ENCODE data around the gene GPRASP1. TPM values are rescaled to one million over a fixed set of nuclear protein-coding genes. Genes with fewer than 3 reads are reported as not detected.

The GPRASP1 gene, protein sequence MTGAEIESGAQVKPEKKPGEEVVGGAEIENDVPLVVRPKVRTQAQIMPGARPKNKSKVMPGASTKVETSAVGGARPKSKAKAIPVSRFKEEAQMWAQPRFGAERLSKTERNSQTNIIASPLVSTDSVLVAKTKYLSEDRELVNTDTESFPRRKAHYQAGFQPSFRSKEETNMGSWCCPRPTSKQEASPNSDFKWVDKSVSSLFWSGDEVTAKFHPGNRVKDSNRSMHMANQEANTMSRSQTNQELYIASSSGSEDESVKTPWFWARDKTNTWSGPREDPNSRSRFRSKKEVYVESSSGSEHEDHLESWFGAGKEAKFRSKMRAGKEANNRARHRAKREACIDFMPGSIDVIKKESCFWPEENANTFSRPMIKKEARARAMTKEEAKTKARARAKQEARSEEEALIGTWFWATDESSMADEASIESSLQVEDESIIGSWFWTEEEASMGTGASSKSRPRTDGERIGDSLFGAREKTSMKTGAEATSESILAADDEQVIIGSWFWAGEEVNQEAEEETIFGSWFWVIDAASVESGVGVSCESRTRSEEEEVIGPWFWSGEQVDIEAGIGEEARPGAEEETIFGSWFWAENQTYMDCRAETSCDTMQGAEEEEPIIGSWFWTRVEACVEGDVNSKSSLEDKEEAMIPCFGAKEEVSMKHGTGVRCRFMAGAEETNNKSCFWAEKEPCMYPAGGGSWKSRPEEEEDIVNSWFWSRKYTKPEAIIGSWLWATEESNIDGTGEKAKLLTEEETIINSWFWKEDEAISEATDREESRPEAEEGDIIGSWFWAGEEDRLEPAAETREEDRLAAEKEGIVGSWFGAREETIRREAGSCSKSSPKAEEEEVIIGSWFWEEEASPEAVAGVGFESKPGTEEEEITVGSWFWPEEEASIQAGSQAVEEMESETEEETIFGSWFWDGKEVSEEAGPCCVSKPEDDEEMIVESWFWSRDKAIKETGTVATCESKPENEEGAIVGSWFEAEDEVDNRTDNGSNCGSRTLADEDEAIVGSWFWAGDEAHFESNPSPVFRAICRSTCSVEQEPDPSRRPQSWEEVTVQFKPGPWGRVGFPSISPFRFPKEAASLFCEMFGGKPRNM (N-terminal part only)
- 1.4 and 1.8 TPM in 2 replicates for total RNA-seq

DNA sequence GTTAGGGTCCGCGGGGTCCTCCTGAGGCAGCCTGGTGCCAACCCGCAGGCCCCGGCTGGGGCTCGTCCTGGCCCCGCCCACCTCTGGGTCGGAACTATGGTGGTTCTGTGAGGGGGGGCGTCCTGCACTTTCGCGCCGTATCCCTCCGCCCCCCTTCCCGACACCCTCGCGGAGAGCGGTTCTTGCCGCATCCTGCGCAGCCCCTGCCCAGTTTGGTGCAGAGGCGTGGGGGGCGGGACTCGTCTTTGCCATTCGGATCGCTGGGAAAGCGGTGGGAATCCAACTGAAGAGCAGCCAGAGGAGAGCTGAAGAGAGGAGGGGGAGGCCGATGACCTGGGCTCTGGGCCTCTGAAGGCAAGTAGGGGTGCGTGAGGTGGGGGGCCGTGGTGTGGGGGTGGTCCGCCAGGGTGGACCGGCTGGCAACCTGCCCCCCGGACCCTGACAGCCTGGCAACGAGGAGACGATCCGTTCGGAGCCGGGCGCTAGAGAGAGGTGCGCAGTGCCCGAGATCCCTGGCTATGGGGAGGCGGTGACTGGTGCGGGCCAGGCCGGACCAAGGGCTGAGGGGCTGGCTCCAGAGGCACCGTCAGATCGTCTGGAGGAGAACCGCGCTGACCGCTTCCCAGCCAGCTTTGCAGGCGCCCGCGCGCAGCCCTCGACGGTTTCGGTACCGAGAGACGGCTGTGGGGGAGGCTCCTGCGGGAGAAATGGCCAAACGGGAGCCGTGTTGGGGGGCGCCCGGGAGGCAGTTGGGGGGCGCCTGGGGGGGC is at the start of gene GPRASP1:
GPRASP1 (plus strand) TSS at position 242 of the 770 bp plus-strand sequence. CDS start 2,431 bp downstream, outside the sequence.

Small RNAs within 50 kb of the gene (small RNA-seq; reads per million reads assigned to genes)
- 0.33 reads per million, percentile 12 among the genes with 10 or more reads in this experiment for gene RNU6-589P

Other genes with a start within 250 kb of the GPRASP1 start
- not detected in 2 replicates for gene NXF2B, start 211.5 kb upstream of the GPRASP1 start, total RNA-seq
- not detected in 2 replicates for gene TCP11X2, start 179.7 kb upstream of the GPRASP1 start, total RNA-seq
- 1.1 and 1.4 TPM in 2 replicates for gene TMSB15A, start 134.7 kb upstream of the GPRASP1 start, total RNA-seq
- gene ARMCX5, start 52.0 kb upstream of the GPRASP1 start, total RNA-seq: 14.0 and 15.6 TPM in 2 replicates
- gene GPRASP2, start 61.0 kb downstream of the GPRASP1 start, total RNA-seq: 12.1 and 12.7 TPM in 2 replicates
- 2.6 and 2.9 TPM in 2 replicates for gene GPRASP3, start 69.3 kb downstream of the GPRASP1 start, total RNA-seq

Data from subcutaneous preadipocyte (primary cell).